HPDE6-E6E7 (cell line): ENCODE measurements around the gene ACTG2.
"Not testable (repeated sequence)": the region's sequence is repeated elsewhere in the genome, so short reads cannot be mapped to it uniquely, and the experiment has no call there.

Experiments used
- DNase-seq: peaks from one replicate; pipeline ENCODE4 v3.0.0; 2011; ENCODE audit warnings: missing footprints; ENCODE audit errors: extremely low spot score

Gene ACTG2

GRCh38 chr2:73892631-73893329 lies at the start of gene ACTG2:
TSS of gene ACTG2 (plus strand) at chr2:73893008. CDS start at chr2:73901312, 8,304 bp downstream.
- DNase-seq, result no peak

- no peak for DNase-seq
These were observed 48.7 kb upstream of the ACTG2 start for GRCh38 chr2:73844087-73844486.

- DNase-seq, result no peak
These were observed 42.8 kb upstream of the ACTG2 start for GRCh38 chr2:73850009-73850408.

GRCh38 chr2:73851274-73851673 lies 41.5 kb upstream of the ACTG2 start:
- peak; percentile 40 for DNase-seq

- DNase-seq, result peak; percentile 12
These were observed 40.8 kb upstream of the ACTG2 start for GRCh38 chr2:73852020-73852419.

- DNase-seq, result no peak
These were observed 37.3 kb upstream of the ACTG2 start for GRCh38 chr2:73855526-73855925.

- no peak for DNase-seq
These were observed 36.6 kb upstream of the ACTG2 start for GRCh38 chr2:73856214-73856613.

- DNase-seq, result peak; percentile 79
These were observed 32.9 kb upstream of the ACTG2 start for GRCh38 chr2:73859721-73860586.

- DNase-seq, result no peak
These were observed 29.8 kb upstream of the ACTG2 start for GRCh38 chr2:73862987-73863386.

GRCh38 chr2:73868204-73868978 lies 24.4 kb upstream of the ACTG2 start:
- DNase-seq, result no peak

GRCh38 chr2:73870084-73870483 lies 22.7 kb upstream of the ACTG2 start:
- no peak for DNase-seq

- no peak for DNase-seq
These were observed 15.6 kb upstream of the ACTG2 start for GRCh38 chr2:73877071-73877802.

GRCh38 chr2:73877984-73878383 lies 14.8 kb upstream of the ACTG2 start:
- not testable (repeated sequence) for DNase-seq

- DNase-seq, result no peak
These were observed 7.4 kb upstream of the ACTG2 start for GRCh38 chr2:73885406-73885805.

- DNase-seq, result no peak
These were observed 6.5 kb upstream of the ACTG2 start for GRCh38 chr2:73886357-73886756.

GRCh38 chr2:73887596-73888353 lies 5.0 kb upstream of the ACTG2 start:
- peak; percentile 35 for DNase-seq

GRCh38 chr2:73888388-73888787 lies 4.4 kb upstream of the ACTG2 start:
- DNase-seq, result no peak

- no peak for DNase-seq
These were observed 3.6 kb upstream of the ACTG2 start for GRCh38 chr2:73889206-73889605.

- DNase-seq, result no peak
These were observed 2.3 kb upstream of the ACTG2 start for GRCh38 chr2:73890301-73891092.
